Measurements from ENCODE around the gene CCDC174.
"Not testable (repeated sequence)": the region's sequence is repeated elsewhere in the genome, so short reads cannot be mapped to it uniquely, and the experiment has no call there.

CCDC174 gene

DNA sequence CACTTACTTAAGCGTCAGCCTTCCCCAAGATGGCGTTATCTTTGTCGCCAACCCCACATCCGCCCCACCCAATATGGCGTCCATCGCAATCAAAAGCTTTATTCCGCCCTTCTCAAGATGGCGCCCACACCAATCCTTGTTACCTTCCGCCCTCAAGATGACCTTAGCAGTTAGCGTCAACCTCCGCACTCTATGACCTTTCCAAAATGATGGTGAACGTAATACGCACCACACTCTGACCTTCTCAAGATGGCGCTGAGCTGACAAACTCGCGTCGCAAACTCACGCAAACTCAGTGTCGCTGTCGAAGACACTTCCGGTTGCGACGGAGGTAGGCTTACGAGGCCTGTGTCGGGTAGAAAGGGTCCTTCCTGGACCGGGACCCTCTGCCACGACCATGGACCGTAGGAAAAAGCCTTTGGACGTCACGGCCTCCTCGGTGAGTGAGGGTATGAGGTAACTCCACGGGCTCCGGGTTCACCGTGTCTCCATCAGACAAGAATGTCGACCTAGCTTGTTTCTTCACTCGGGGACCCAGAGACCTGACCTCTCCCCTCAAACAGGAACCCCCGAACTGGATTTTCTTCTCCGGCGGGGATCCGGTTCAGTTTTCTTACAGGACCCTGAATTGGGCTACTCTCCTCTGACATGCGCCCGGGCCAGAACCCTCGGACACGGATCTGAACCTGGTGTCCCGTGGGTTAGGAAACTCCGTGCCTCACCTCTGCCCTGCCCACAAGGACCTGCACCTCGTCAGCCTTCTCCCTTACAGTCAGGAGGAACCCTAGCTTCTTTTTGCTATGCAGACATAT is at the start of gene CCDC174:
TSS of gene CCDC174 (plus strand) at position 323 of the 812 bp plus-strand sequence. CDS start at position 398, 75 bp downstream.
- FAIRE-seq (peak; percentile 99), DNase-seq (ENCODE audit: extremely low spot score, insufficient read length, low read depth) (peak; percentile 90)

DNA sequence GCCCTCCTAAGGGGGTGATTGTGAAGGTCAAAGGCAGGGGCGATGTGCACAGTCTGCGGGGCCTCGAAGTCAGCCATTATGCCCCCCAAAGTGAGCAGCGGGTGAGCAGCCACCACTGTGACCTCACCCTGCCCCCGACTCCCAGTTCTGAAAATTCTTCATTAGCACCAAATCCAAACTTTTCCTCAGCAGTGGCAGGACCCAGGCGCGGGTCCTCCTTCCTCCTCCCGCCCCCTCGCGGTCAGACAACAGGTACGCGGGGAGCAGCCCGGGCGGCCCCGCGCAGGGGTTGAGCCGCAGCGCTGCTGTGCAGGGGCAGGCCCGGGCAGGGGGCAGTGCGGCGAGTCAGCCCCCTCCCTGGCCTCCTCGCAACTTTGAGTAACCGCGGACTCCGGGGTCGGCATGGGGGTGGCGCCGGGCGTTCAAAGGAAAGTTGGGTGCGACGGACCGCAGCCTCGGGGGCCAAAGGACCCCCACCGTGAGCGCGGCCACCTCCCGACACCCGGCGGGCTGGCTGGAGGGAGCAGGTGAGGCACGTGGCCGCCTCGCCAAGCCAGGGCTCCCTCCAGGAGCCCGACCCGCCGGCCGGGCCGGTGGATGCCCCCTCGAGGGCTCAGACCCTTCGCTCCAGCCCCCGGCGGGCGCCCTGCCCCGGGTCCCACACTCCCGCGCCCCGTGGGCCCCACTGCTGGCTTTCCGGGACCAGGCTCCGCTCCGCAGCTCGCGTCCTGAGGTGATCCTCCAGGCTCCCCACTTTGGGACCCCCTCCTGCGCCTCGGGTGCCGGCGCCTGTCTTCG is 49.4 kb upstream of the CCDC174 start:
- FAIRE-seq (no peak), DNase-seq (ENCODE audit: extremely low spot score, insufficient read length, low read depth) (no peak)

DNA sequence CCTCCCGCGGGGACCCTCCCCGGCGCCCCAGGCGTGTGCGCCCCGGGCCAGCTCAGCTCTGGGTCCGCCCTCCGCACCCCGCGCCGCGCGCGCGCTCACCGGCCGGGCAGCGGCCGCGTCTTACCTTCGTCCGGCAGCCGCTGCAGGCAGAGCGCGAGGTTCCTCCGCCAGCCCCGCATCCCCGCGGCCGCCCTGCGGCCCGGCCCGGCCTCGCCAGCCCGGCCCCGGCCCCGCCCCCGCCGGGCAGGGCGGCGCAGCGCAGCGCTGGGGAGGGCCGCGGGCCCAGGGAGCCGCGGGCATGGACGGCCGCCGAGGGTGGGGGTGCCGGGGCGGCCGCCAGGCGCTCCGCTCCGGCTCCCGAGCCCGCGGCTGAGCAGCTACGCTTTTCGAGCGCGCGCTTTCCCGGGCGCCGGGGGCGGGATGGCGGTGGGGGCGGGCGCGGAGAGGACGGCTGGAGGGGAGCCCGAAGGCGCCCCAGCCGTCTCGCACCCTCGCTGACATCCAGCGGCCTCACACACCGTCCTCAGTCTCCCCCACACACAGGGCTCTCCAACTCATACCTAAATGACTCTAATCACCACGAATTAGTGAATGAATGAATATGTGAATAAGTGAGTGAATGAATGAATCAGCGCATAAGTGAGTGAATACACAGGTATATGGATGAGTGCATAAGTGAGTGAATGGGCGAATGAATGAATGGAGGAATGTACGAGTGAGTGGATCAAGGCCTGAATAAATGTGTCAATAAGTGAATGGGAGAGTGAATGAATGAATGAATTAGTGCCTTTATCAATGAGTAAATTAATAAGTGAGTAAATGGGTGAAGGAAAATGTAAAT is 48.5 kb upstream of the CCDC174 start:
- no peak for FAIRE-seq
- no peak for DNase-seq (ENCODE audit: extremely low spot score, insufficient read length, low read depth)

DNA sequence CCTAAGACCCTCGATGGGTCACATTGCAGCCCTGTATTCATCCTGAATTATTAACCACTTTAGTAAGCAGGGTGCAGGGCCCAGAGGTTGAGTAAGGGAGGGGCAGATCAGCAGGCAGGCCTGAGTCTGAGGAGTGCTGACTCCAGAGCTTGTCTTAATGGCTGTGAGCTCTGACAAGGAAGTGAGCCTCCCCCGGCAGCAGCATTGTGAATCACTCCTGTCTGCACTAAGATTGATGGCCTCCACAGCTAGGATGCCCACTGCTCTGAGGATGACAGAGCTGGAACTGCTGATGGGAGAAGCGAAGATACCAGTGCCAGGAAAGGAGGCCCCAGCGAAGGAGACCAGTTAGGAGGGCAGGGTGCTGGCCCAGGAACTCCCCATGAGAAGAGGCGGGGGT is 46.5 kb upstream of the CCDC174 start:
- no peak for FAIRE-seq
- no peak for DNase-seq (ENCODE audit: extremely low spot score, insufficient read length, low read depth)

DNA sequence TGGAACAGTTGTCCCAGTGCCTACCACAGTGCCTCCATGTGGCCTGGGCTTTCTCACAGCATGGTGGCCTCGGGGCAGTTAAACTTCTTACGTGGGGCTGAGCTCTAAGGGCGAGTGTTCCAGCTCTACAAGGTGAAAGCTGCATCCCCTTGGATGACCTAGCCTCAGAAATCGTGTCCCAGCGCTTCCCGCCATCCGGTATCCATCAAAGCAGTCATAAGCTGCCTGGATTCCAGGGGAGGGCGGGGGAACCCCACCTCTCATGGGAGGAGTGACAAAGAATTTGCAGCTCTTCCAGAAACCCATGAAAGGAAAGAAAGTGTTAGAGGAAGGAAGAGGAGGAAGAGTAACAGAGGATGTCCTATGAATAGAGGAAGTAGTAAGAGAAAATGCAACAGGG is 45.8 kb upstream of the CCDC174 start:
- FAIRE-seq, result no peak

DNA sequence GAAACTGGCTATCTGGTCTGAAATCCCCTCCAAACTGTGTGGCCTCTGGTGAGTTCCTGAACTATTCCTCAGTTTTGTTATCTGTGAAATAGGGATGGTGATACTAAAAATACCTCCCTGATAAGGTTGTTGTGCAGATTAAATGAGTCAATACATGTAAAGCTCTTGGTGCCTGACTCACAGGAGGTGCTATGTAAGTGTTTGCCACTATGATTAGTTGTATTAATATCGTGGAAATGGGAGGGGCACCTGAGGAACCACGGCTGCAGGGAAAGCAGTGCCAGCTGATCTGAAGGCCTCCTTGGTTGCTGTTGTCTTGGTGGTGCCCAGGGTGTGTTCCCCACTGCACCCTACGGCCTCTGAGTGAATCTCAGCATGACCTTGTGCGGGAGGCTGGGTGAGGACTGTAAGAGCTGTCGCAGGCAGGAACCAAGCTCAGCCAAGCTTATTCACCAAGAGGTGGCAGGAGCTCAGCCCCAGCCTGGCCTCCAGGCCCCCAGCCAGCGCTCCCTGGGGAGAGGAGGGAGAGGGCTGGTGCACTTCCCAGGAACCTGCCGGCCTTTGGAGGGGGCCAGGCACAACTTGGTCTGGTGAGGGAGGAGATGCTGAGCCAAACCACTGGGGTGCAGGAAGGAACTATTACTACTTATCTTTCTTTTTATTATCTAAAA is 44.8 kb upstream of the CCDC174 start:
- no peak for DNase-seq (ENCODE audit: extremely low spot score, insufficient read length, low read depth)
- no peak for FAIRE-seq

More for the DNA sequence above, 45.8 kb upstream of the CCDC174 start:
- DNase-seq (ENCODE audit: extremely low spot score, insufficient read length, low read depth), result no peak

DNA sequence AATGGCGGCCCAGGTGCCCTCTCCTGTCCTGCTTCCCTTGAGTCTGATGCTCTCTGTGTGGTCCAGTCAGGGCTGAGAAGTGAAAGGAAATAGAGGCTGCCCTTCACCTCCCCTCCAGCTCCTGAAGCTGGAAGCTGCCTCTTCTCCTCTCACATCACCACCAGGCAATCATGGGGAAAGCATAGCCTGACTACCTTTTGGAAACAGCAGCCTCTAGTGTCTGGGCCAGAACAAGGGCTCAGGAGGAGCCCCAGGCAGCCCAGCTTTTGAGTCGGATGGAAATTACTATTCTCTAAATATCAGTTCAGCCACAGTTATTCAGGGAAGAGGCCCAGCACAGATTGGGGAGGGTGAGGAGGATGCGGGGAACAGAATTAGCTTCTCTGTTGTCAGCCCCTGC is 43.3 kb upstream of the CCDC174 start:
- DNase-seq (ENCODE audit: extremely low spot score, insufficient read length, low read depth), result no peak

DNA sequence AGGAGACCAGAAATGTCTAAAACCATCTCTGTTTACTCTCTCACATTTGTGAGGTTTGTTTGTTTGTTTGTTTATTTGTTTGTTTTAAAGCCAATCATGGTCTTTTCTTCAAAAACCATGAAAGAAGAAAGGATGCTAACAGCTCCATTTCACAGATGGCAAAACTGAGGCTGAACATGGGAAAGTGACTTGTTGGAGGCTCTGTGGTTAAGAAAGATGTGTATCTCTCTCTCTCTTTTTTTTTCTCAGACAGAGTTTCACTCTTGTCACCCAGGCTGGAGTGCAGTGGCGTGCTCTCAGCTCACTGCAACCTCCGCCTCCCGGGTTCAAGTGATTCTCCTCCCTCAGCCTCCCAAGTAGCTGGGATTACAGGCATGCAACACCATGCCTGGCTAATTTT is 42.5 kb upstream of the CCDC174 start:
- not testable (repeated sequence) for FAIRE-seq; DNase-seq (ENCODE audit: extremely low spot score, insufficient read length, low read depth)

More for the DNA sequence above, 43.3 kb upstream of the CCDC174 start:
- no peak for FAIRE-seq

DNA sequence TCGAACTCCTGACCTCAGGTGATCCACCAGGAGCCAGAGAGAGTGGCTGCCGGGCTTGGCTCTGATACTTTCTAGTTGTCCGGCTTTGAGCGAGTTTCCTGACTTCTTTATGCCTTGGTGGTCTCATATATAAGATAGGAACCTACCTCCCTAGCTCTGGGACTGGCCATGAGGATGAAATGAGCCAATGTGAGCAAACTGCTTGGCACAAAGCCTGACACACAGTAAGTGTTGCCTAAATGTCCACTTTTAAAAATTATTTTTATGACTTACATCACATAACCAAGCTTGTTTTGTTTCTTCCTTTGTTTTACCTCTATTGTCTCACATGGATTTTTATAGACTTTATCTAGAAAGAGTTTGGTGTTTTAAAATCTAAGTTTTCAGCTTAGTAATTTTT is 42.1 kb upstream of the CCDC174 start:
- DNase-seq (ENCODE audit: extremely low spot score, insufficient read length, low read depth) (no peak), FAIRE-seq (no peak)

DNA sequence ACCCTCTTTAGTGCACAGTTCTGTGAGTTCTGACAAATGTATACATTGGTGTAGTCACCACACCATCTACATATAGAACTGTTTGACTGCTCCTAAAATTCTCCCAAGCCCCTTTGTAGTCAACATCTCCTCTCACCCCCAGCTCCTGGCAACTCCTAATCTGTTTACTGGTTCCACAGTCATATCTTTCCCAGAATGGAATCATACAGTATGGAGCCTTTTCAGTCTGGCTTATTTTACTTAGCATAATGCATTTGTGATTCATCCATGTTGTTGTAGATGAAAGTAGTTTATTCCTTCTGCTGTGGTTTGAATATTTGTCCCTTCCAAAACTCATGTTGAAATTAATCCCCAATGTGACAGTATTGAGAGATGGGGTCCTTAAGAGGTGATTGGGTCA is 41.6 kb upstream of the CCDC174 start:
- FAIRE-seq, result no peak
- no peak for DNase-seq (ENCODE audit: extremely low spot score, insufficient read length, low read depth)

DNA sequence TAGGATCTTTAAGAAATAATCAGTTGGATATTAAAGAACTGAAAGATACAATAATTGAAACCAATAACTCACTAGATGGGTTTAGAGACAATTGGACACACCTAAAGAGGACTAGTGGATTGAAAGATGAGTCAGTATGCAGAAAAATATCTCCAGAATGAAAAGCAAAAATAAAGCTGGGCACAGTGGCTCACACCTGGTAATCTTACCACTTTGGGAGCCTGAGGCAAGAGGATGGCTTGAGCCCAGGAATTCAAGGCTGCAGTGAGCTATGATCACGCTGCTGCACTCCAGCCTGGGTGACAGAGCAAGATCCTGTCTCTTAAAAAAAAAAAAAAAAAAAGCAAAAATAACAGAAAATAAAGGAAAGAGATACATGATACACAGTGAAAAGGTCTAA is 37.4 kb upstream of the CCDC174 start:
- no peak for FAIRE-seq
- no peak for DNase-seq (ENCODE audit: extremely low spot score, insufficient read length, low read depth)

DNA sequence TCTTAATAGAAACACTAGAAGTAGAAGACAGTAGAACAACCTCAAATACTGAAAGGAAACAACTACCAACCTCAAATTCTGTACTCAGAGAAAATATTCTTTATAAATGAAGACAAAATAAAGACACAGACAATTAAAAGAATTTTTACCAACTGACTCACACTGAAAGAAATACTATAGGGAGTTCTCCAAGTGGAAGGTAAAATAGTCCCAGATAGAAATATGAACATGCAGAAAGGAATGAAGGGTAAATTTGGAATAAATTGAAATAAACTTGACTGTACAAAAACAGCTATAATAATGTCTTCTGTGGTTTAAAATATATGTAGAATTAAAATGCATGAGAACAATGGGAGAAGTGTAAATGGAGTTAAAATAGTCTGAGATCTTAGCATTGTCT is 36.7 kb upstream of the CCDC174 start:
- DNase-seq (ENCODE audit: extremely low spot score, insufficient read length, low read depth), result no peak

DNA sequence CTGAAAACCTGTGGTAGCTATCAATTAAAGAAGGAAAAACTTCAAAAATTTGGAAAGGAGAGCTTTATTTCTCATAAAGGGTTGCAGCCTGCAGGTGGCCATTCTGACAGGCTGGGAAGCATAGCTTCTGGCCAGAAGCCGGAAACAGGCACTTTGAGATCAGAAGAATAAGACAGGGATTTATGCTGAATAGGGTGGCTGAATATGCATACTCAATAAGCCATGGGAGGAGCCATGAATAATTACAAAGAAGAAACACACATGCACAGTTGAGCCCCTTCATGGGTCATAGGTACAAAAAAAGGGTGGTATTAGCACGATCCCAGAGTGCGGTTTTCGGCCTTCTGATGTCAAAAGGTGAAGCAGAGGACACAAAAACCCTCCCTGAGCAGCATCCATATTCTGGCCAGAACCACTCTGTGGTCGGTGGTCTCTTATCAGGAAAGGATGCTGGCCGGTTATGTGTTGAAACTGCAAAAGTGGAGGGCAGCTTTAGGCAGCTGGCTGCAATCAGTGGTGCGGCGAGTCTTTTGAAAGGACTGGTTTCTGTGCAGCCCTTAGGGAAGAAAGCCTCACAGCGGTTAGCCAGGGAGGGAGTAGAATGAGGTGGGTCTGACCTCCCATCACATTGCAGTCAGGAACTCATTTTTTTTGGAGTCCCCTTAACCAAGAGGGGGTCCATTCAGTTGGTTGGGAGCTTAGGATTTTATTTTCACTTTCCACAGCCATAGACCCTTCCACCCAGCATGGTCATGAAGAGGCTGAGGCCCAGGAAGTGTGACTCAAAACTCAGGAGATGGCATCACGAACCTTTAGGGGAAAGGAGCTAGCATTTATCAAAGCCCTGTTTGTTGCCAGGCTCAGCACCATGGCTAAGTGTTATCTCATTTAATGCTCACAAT is 34.7 kb upstream of the CCDC174 start:
- DNase-seq (ENCODE audit: extremely low spot score, insufficient read length, low read depth), result no peak
- FAIRE-seq, result no peak

More for the DNA sequence above, 36.7 kb upstream of the CCDC174 start:
- FAIRE-seq, result no peak

DNA sequence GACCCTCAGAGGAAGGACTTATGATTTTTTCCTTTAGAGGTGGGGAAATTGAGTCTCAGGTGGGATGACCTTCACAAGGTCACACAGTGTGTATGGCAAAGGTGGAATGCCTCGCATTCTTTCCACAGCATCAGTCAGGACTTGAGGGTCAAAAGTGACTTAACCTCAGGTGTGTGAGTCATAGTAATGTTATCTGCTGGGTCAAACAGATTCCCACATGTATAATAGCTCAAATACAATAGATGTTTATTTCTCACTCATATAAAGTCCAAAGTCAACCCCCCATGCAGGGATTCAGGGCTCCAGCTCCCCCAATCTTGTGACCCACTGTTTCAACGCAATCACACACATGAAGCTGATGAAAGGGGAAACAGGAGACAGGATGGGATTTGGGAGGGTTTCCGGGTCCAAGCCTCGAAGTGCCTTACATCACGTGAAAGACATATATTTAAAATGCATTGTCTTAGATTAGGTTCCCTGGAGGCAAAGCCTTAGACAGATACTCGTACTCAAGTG is 34.0 kb upstream of the CCDC174 start:
- FAIRE-seq (no peak), DNase-seq (ENCODE audit: extremely low spot score, insufficient read length, low read depth) (no peak)

DNA sequence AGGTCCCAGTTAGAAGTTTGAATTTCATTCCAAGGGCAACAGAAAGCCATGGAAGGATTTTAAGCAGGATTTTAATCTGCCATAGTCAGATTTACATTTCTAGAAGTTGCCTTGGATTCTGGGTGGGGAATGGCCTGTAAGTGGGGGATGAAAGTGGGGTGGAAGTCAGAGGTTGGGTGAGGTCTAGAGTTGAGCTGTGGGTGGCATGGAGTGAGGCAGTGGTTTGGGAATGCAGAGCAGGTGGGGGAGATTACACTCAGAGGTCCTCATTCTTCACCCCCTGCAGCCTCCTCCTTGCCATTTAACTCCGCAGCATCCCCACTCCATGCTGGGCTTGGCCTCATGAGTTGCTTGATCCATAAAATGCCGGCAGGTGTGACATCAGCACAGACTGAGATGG is 32.0 kb upstream of the CCDC174 start:
- no peak for DNase-seq (ENCODE audit: extremely low spot score, insufficient read length, low read depth)
- no peak for FAIRE-seq

DNA sequence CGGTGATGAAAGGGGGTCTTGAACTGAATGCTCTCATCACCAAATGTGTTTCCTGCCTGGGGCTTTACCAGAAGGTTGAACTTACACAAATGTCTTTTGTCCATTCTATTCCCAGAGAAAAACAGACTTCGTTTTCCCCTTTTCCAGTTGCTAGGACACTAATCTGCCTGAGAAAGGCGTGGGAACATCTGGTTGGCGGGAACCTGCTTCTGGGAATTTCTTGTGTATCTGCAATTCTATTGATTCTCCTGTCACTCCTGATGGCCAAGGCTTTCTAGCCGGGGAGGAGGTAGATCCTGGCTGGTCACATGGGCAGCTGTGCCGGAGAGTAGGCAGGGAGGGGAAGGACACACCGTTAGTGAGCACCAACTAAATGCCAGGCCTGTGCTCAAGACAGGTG is 31.1 kb upstream of the CCDC174 start:
- FAIRE-seq, result no peak

DNA sequence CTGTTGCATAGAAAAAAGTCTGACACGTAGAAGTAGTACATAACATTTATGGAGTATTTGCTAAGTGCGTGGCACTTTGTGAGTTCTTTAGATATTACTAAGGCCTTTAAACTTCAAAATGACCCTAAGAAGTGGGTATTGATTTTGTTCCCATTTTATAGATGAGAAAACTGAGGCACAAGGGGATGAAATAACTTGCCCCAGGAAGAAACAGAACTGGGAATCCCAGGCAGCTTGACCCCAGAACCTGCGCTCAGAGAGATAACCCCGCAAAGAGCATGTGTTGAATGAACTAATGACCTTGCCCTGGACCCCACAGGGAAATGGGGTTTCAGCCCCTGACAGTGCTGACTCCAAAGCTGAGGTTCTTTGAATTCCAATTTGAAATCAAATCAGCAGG is 30.5 kb upstream of the CCDC174 start:
- DNase-seq (ENCODE audit: extremely low spot score, insufficient read length, low read depth) (no peak), FAIRE-seq (no peak)

More for the DNA sequence above, 31.1 kb upstream of the CCDC174 start:
- no peak for DNase-seq (ENCODE audit: extremely low spot score, insufficient read length, low read depth)

DNA sequence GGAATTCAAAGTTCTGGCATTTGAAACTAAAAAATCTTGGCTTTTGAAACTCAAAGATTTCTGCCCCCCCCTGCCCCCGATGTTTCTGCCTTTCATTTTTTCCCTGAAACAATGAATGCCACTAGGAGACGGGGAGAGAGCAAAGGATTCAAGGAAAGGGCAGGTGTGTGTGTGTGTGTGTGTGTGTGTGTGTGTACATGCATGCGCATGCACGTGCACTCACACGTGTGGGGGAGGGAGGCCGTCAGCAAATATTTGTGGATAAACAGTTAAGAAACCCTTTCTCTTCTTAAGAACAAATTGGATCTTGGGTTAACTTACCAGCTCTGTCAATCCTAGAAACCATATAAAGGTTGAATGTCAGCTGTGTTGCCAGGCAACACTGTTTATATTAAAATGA is 29.2 kb upstream of the CCDC174 start:
- no peak for FAIRE-seq
- DNase-seq (ENCODE audit: extremely low spot score, insufficient read length, low read depth), result no peak
